Fibroblast of skin of abdomen (primary cell): ENCODE measurements around the gene MFAP3. TPM values are rescaled to one million over a fixed set of nuclear protein-coding genes. Genes with fewer than 3 reads are reported as not detected.
"Not testable (repeated sequence)": the region's sequence is repeated elsewhere in the genome, so short reads cannot be mapped to it uniquely, and the experiment has no call there.

Experiments used
- DNase-seq: peaks from one replicate; pipeline ENCODE4 v3.0.0-alpha.2; 2013
- polyA plus RNA-seq, 2 experiments: library from polyadenylated mRNA; unstranded; fragments of 120-200 nt; gene quantifications; one replicate each; pipeline ENCODE4 v1.2.1, GENCODE V29; 2013; ENCODE audit not compliant: insufficient read length in 2 of 2

Gene MFAP3
- 21.5 TPM for polyA plus RNA-seq (2013, experiment 1 of 2; ENCODE audit: insufficient read length)
- 20.2 TPM for polyA plus RNA-seq (2013, experiment 2 of 2; ENCODE audit: insufficient read length)

DNA sequence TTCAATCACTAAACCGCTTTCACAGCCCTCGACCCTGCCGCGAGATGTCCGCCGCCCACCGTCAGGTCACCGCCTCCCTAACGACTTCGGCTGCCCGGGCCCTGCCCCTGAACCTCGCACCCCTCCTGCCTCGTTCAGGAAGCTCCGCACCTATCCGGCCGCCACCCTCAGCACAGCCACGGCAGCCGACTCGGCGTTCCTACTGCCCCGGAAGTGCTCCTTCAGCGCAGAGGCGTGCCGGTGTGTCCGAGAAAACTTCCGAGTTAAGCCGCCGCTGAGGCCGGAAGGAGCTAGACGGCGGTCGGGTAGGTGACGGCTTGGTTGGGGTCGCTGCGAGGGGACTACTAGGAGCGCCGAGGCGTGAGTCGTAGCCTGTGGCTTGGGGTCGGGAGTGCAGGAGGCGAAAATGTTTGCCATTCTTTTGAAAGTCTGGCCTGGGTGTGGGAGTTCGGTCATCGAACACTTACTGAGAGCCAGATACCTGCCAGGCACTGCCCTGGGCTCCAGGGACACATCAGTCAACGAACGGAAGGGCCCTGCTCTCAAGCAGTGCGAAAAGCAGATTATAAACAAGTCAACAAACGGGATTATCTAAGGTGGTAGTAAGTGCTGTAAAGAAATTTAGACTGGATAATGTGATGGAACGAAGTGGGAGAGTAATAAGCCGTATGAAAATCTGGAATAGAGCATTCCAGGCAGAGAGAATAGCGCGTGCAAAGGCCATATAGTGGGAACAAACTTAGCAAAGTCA, at the start of gene MFAP3, which contains the start of gene FAM114A2:
TSS of gene MFAP3 (plus strand) at position 261 of the 751 bp plus-strand sequence. CDS start 10,756 bp downstream, outside the sequence.
TSS of gene FAM114A2 (minus strand) at position 204 of the 751 bp plus-strand sequence. CDS start 3,957 bp downstream, outside the sequence.
- peak; percentile 83 for DNase-seq

DNA sequence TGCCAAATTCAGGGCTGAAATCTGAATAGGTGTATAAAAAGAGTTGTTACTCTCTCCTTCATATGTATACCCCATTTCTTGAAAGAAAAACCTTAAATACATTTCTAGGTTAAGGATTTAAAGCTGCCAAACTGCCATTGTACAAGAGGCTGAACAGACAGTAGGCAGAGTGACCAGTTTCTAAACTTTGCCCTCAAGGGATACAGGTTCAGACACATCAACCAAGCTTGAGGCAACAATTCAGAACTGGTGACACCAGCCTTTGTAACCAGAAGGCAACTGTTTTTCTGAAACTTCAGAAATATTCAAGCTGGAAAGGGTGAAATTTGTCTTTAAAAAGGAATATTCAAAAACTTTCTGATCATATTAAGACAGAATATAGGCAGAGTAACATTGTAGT, 47.6 kb upstream of the MFAP3 start:
- DNase-seq, result no peak

DNA sequence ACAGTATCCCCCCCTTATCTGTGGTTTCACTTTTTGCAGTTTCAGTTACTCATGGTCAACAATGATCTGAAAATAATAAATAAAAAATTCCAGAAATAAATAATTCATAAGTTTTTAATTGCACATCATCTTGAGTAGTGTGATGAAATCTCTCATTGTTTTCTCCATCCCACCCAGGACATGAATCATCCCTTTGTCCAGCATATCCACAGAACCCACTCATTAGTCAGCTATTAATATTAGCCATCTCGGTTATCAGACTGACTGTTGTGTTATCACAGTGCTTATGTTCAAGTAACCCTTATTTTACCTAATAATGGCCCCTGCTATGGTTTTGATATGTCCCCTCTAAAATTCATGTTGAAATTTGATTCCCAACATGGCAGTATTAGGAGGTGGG, 40.8 kb upstream of the MFAP3 start:
- no peak for DNase-seq

DNA sequence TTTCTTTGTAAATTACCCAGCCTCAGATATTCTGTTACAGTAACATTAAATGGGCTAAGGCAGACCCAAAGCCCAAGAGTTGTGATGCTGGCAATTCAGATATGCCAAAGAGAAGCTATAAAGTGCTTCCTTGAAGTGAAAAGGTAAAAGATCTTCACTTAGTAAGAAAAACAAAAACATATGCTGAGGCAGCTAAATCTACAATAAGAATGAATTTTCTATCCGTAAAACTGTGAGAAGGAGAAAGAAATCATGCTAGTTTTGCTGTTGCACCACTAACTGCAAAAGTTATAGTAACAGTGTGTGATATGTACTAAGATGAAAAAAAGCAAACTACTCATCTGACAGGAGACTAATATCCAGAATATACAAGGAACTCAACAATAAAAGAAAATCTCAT, 40.0 kb upstream of the MFAP3 start:
- DNase-seq, result no peak

DNA sequence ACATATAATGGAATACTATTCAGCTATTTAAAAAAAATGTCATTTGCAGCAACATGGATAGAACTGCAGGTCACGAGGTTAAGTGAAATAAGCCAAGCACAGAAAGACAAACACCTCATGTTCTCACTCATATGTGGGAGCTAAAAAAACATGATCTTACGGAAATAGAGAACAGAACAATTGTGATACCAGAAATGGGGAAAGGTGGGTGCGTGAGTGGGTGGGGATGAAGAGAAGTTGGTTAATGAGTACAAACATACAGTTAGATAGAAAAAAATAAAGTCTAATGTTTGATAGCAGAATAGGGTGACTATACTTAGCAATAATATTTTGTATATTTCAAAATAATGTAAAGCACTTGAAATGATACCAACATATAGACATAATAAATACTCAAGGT, 38.8 kb upstream of the MFAP3 start:
- no peak for DNase-seq

DNA sequence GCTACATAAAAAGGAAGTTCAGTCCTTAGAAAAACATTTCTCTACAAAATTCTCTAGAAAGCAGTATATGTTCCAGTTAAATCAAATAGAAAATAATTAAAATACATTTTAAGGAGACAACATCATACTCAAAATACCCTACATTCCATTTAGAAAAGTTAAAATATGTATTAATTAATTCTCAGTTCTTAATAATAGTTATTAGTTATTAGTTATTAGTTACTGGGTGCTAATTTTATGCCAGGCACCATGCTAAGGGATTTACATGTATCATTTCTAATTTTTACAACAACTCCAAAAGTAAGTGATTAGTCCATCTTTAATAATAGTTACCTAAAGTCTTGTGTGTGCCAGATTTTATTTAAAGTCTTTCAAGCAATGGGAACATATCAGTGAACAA, 38.1 kb upstream of the MFAP3 start:
- DNase-seq, result no peak

DNA sequence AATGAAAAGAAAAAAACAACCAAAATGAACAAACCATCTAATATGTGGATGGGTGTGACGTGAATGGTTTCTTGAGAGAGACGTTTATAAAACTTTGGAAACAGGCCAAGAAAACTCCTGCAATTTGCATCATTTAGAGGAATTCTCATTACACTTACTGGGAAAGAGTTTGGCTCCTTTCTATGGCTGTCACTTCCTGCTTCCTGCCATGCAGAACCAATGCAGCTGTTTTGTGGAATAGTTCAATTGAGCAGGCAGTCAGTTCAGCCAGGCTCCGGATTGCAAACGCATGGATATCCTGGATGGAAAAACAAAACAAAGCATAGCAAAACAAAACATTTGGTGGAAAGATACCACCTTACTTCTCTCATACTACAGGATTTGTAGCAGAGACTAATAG, 36.7 kb upstream of the MFAP3 start:
- DNase-seq, result peak; percentile 26

DNA sequence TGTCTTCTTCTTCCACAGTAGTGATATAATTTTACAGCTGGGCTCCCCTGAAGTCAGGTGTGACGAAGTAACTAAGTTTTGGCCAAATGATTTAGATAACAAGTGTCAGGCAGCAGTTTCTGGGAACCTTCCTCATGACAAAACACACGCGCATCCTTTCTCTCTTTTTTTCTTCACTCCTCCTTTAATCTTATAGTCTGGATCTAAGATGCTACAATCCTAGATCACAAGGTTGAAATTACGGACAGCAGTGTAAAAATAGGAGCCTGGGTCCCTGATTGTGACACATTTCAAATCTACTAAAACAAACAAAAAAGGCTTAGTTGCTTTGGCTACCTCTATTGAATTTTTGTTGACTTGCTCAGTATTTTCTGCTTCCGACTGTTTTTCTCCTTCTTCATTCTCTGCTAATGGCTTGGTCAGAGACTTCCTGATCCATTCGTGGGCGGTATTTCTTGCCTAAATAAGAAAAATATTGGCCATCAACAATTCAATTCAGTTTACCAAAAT, 36.2 kb upstream of the MFAP3 start:
- DNase-seq, result no peak

DNA sequence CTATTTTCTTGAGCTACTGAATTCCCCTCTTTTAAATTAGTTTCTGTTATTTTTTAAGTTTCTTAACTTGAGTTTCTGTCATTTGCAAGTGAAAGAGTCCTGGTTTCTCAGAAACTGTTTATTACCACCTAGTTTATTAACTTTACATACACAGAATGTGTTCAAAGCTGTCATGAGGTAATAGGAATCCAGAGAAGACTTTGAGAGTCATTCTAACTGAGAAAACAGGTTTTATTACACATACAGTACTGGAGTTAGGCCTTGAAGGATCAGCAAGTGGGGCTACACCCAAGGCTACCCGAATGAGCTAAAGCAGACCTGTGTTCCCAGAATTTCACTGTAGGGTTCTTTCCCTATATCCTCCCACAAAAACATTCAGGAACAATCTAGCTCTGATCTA, 33.1 kb upstream of the MFAP3 start:
- DNase-seq, result no peak

DNA sequence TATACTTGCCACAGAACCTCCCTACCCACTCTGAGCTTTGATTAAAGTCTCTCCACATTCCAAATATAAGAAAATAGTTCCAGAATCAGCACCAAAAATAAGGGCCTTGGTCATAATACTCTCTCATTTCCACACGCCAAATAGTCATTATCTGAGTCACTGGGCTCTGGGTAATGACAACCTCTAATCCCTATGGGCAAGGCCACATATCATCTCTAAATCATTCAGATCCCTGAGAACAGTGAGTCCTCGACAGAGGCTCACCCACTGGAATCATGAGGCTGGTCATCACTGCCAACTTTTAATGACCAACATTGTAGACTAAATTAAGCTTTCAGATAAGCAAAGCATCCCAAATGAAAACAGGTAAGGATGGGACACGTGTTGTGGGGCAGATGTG, 28.1 kb upstream of the MFAP3 start:
- no peak for DNase-seq

DNA sequence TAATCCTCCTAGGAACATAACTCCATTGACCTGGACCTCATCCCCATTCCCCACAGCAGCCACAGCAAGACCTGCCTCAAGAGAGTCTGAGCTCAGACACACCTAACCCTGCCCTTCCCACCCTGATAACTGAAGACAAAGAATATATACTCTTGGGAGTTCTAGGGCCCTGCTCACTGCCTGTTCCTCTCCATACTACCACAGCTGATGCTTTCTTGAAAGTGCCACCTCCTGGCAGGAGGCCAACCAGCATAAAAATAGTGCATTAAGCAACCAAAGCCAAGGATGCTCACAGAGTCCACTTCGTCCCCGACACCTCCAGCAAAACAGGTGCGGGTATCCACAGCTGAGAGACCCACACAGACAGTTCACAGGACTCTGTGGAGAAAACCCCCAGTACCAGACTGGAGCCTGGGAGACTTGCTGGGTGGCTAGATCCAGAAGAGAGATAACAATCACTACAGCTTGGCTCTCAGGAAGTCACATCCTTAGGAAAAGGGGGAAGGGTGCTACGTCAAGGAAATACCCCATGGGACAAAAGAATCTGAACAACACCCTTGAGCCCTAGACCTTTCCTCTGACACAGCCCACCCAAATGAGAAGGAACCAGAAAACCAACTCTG, 23.6 kb upstream of the MFAP3 start:
- no peak for DNase-seq

DNA sequence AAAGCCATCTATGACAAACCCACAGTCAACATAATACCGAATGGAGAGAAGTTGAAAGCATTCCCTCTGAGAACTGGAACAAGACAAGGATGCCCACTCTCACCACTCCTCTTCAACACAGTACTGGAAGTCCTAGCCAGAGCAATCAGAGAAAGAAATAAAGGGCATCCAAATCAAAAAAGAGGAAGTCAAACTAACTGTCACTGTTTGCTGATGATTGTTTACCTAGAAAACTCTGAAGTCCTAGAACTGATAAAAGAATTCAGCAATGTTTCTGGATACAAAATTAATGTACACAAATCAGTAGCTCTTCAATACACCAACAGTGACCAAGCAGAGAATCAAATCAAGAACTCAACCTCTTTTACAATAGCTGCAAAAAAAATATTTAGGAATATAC, 19.8 kb upstream of the MFAP3 start:
- not testable (repeated sequence) for DNase-seq

DNA sequence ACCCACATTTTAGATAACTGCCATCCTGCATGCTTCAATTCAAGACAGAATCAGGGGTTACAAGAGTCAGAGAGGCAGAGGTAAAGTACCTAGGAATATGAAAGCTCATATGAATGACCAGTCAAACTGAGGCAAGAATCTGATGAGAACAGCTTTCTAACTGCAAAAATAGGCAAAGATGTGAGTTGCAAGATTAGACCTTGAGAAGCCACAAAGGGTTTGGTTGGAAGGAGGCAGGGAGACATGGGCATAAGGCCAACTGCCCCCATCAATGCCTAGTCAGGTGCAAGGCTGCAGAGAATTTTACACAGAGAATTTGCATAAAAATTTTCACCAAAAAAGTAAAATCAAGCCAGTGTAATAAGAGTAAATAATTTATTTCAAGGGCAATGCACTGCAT, 12.8 kb upstream of the MFAP3 start:
- no peak for DNase-seq

DNA sequence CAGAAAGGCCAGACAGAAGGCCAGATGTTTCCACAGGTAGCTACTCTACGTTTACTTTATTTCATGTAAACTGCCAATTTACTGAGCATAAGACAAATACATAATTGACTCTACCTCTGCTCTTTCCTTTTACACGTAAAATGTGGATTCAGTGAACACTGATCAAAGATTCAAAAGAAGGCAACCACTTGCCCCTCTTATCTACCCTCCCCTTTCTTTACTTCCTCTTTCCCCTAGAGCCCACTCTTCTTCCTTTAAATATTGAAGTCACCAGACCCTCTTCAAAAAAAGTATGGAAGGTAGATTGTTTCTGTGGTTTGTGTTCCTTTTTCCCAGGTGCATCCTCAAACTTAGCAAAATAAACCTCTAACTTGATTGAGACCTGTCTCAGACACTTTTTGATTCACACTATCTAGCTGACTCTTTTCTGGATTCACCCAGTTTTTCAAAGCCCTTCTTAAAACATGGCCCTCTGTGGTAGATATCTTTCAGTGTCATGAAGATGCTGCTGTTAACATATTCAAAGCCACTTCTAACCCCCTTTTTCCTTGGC, 6.8 kb upstream of the MFAP3 start:
- no peak for DNase-seq

DNA sequence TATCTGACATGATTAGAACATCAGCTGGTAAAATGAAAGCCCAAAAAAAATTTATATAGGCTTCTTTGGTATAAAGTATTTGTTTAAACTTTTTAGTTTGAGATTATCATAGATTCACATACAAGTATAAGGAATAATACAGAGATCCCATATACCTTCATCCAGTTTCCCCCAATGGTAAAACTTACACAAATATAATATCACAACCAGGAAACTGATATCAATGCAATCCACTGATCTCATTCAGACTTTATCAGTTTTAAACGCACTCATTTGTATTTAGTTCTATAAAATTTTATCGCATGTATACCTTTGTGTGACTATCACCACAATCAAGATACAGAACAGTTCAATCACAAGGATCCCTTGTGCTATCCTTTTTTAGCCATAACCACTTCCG, 3.8 kb upstream of the MFAP3 start:
- no peak for DNase-seq

DNA sequence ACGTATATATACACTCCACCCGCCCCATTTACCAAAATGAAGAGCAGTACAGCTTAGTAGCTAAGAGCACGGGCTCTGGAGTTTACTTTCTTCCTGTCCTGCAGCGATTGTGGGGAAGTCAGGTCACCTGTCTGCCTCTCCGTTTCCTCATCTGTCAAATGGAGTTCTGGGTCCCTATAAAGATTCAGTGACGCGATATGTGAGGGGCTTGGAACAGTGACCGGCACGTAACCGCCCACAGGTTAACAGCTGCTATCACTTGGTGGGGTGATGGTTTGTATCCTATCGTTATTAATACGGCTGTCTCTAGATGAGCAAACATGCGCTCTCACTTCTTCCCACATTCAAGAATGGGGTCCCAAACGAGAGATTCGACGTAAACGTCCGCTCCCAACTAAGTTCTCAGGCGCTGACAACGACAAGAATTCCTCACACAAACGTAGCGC, 483 bp upstream of the MFAP3 start:
- no peak for DNase-seq

DNA sequence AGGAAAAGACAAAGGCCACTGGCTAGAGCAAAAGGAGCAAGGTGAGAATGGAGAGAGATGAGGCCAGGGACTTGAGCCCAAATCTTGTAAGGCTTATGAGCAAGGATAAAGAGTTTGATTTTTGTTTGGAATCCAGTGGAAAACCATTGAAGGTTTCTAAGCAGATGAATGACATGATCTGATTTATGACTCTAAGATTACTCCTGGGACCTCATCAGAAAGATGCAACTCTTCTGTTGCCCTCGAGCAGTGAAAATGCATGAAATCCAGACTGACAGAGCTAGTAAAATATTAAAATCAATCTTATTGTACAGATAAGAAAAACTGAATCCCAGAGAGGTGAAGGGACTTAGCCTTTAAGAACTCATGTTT, 677 bp downstream of the MFAP3 start:
- no peak for DNase-seq

DNA sequence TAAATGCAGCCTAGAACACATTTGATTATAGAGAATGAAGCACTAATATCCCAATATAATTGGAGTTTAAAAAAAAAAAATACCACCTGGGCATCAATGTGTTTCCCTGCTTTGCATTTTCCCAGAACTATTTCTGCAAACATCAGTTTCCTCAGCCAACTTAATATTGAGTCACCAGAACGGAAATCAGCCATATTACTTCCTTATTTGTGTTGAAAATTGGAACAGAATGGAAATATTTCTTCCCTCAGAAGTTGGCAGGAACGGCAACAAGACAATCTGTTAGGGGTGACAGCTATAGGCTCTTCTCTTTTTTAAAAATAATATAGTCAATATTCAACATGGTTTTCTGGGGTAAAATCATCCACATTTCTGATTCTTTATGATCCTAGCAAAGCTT, 4.0 kb downstream of the MFAP3 start:
- no peak for DNase-seq

DNA sequence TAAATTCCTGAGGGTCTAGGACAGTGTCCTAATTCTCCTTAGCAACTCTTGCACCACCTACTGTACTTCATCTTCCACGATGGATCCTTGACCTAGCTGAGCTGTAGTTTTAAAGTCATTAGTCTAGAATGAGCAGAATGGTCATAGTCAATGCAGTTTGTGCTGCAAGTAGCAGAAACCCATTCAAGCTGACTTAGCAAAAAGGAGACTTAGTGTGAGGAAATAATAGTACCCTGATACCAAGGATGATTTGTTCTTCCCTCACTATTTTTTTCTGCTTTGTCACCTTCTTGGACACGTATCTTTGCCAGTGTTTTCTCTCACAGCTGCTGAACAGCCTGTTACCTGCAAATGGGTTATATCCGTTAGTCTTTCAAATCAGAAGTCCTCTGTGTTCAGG, 5.3 kb downstream of the MFAP3 start:
- DNase-seq, result no peak

DNA sequence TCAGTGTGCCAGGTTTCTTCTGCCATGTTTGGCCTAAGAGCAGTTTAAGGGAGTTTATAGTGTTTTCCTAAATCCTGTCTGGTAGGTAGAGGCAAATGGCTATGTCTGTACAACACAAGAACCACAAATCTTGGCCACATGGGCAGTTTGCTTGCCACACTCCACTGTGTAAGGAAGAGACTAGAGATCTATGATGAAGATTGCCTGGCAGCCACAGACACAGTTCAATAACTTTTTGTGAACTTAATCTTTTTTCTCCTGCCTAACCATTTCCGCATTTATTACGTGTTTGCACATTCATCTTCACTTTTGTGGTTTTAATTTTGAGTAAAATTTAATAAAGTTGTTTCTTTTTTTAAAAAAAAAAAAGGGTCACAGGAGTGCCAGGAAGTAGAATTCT, 5.8 kb downstream of the MFAP3 start:
- DNase-seq, result no peak

DNA sequence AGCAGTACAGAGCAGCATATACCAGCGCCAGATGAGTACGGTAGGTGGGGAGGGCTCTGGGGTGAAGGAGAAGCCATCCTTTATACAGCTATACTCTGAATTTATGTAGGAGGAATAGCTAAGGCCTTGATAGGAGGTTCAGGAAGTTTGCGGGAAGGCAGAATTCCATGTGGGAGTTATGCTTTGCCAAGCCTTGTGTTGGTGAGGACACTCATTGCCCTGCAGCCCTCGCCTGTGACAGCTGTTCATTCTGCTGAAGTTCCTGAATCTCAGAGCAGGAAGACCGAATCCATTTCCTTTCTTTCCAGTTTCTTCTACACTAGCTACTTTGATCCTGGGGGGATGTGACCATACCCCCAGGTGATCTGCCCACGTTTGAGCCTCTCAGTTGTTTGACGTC, 7.7 kb downstream of the MFAP3 start:
- no peak for DNase-seq

DNA sequence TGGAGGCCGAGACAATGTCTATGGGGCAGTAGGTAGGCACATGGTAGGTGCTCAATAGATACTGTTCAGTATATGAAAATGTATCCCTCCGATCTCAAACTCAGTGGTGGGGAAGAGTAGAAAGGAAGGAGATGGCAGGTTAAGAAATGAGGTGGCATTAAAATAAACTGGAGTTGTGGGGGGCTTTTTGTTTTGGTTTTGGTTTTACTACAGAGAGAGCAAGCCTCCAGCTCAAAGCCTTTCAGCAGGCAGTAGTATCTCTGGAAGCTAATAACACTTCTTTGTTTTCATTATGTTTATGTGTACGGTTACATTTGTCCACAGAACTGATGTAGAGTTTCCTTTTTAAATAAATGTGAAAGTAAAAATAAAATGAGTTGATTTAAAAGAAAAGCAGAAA, 8.6 kb downstream of the MFAP3 start:
- DNase-seq, result no peak

DNA sequence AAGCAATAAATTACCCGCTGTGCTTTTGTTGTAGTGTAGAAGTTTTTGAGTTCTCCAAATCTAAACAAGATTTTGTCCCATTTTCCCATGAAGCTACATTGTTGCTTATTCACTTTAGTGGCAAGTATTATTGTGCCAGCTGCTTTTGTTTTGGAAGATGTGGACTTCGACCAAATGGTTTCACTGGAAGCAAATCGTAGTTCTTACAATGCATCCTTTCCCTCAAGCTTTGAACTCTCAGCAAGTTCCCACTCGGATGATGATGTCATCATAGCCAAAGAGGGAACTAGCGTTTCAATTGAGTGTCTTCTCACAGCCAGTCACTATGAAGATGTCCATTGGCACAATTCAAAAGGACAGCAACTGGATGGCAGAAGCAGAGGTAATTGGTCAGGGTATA, 10.9 kb downstream of the MFAP3 start:
- DNase-seq, result no peak

DNA sequence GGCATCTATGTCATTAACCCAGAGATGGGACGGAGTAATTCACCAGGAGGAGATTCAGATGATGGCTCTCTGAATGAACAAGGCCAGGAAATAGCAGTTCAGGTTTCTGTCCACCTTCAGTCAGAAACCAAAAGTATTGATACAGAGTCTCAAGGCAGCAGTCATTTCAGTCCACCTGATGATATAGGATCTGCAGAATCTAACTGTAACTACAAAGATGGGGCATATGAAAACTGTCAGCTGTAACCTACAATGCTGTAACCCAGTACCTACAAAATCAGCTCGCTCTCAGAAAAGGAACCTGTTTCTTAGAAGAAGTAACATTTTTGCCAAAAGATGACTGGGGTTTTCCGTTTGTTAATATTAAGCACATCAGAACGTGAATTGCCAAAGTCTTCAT, 14.7 kb downstream of the MFAP3 start:
- DNase-seq, result no peak
